ENCODE data around the gene RRP15.

Gene RRP15

GRCh38 chr1:218367118-218367517 lies 82.0 kb downstream of the RRP15 start:
- no peak for TF ChIP-seq CTCF (IDR thresholded peaks at IDR 0.05)
- H3K9me3 Mint-ChIP-seq, result no peaks in the 10 kb centered on the region
- H3K4me1 Mint-ChIP-seq, result peaks cover 36% of the 10 kb centered on the region
- H3K27me3 Mint-ChIP-seq (ENCODE audit: low read depth, poor library complexity), result peaks cover 2% of the 10 kb centered on the region
- H3K27ac Mint-ChIP-seq, result no peak overlapping the region
- DNase-seq, result no peak
- H3K36me3 Mint-ChIP-seq (ENCODE audit: low read depth), result peaks cover 18% of the 10 kb centered on the region
- no peak overlapping the region for H3K4me3 Mint-ChIP-seq

- peak overlapping the region; percentile 4 for H3K27ac Mint-ChIP-seq
- peaks cover 44% of the 10 kb centered on the region for H3K4me1 Mint-ChIP-seq
- no peaks in the 10 kb centered on the region for H3K9me3 Mint-ChIP-seq
- no peak for DNase-seq
- no peak overlapping the region for H3K4me3 Mint-ChIP-seq
- H3K36me3 Mint-ChIP-seq (ENCODE audit: low read depth), result peaks cover 18% of the 10 kb centered on the region
- no peak for TF ChIP-seq CTCF (IDR thresholded peaks at IDR 0.05)
- H3K27me3 Mint-ChIP-seq (ENCODE audit: low read depth, poor library complexity), result peaks cover 2% of the 10 kb centered on the region
Measured at GRCh38 chr1:218368686-218369085, 83.6 kb downstream of the RRP15 start.

GRCh38 chr1:218369688-218370511 lies 84.8 kb downstream of the RRP15 start:
- TF ChIP-seq CTCF (IDR thresholded peaks at IDR 0.05), result no peak
- peaks cover 2% of the 10 kb centered on the region for H3K27me3 Mint-ChIP-seq (ENCODE audit: low read depth, poor library complexity)
- peaks cover 18% of the 10 kb centered on the region for H3K36me3 Mint-ChIP-seq (ENCODE audit: low read depth)
- H3K27ac Mint-ChIP-seq, result no peak overlapping the region
- peaks cover 45% of the 10 kb centered on the region for H3K4me1 Mint-ChIP-seq
- H3K4me3 Mint-ChIP-seq, result no peak overlapping the region
- H3K9me3 Mint-ChIP-seq, result no peaks in the 10 kb centered on the region
- DNase-seq, result no peak

GRCh38 chr1:218371927-218372672 lies 87.0 kb downstream of the RRP15 start:
- H3K27ac Mint-ChIP-seq, result peak overlapping the region; percentile 85
- H3K27me3 Mint-ChIP-seq (ENCODE audit: low read depth, poor library complexity), result peaks cover 2% of the 10 kb centered on the region
- H3K4me1 Mint-ChIP-seq, result peaks cover 48% of the 10 kb centered on the region
- H3K36me3 Mint-ChIP-seq (ENCODE audit: low read depth), result peaks cover 18% of the 10 kb centered on the region
- H3K9me3 Mint-ChIP-seq, result no peaks in the 10 kb centered on the region
- H3K4me3 Mint-ChIP-seq, result no peak overlapping the region
- no peak for TF ChIP-seq CTCF (IDR thresholded peaks at IDR 0.05)
- DNase-seq, result no peak

- TF ChIP-seq CTCF (IDR thresholded peaks at IDR 0.05), result no peak
- H3K4me3 Mint-ChIP-seq, result peak overlapping the region; percentile 26
- H3K9me3 Mint-ChIP-seq, result peaks cover 3% of the 10 kb centered on the region
- DNase-seq, result no peak
- peaks cover 54% of the 10 kb centered on the region for H3K4me1 Mint-ChIP-seq
- H3K27ac Mint-ChIP-seq, result peak overlapping the region; percentile 90
- no peaks in the 10 kb centered on the region for H3K27me3 Mint-ChIP-seq (ENCODE audit: low read depth, poor library complexity)
- H3K36me3 Mint-ChIP-seq (ENCODE audit: low read depth), result peaks cover 14% of the 10 kb centered on the region
Measured at GRCh38 chr1:218374401-218375353, 89.6 kb downstream of the RRP15 start.

Measured in nephron progenitor cell (in vitro differentiated cells).